GM21447 (cell line): Measurements from ENCODE around the gene SSNA1.

Source experiments
- ATAC-seq: cut with Tn5 transposase; IDR thresholded peaks from one replicate; pipeline ENCODE4 v1.9.1; 2021; ENCODE audit not compliant: unreplicated experiment

SSNA1 gene

DNA sequence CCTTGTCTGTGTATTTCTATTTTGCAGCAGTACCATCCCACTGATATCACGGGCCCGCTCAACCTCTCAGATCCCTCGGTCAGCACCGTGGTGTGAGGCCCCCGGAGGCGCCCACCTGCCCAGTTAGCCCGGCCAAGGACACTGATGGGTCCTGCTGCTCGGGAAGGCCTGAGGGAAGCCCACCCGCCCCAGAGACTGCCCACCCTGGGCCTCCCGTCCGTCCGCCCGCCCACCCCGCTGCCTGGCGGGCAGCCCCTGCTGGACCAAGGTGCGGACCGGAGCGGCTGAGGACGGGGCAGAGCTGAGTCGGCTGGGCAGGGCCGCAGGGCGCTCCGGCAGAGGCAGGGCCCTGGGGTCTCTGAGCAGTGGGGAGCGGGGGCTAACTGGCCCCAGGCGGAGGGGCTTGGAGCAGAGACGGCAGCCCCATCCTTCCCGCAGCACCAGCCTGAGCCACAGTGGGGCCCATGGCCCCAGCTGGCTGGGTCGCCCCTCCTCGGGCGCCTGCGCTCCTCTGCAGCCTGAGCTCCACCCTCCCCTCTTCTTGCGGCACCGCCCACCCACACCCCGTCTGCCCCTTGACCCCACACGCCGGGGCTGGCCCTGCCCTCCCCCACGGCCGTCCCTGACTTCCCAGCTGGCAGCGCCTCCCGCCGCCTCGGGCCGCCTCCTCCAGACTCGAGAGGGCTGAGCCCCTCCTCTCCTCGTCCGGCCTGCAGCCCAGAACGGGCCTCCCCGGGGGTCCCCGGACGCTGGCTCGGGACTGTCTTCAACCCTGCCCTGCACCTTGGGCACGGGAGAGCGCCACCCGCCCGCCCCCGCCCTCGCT, 20.5 kb upstream of the SSNA1 start:
- ATAC-seq: no peak

DNA sequence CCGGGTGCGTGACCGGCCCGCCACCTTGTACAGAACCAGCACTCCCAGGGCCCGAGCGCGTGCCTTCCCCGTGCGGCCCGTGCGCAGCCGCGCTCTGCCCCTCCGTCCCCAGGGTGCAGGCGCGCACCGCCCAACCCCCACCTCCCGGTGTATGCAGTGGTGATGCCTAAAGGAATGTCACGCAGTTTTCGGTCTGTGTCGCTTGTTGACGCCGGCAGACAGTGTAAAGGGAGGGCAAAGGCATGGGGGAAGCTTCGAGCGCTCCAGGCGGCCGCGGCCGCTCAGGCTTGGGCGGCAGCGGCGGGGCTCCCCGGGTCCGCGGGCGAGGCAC, 19.9 kb upstream of the SSNA1 start:
- ATAC-seq: no peak

GRCh38 chr9:137168904-137169856, 19.3 kb upstream of the SSNA1 start:
- ATAC-seq: no peak

GRCh38 chr9:137169896-137170358, 18.5 kb upstream of the SSNA1 start, which contains the start of gene LRRC26:
LRRC26 (minus strand) TSS chr9:137170051; CDS start chr9:137169943, 108 bp downstream.
- no peak for ATAC-seq

- no peak for ATAC-seq
Measured at GRCh38 chr9:137170486-137171148, 17.9 kb upstream of the SSNA1 start.

DNA sequence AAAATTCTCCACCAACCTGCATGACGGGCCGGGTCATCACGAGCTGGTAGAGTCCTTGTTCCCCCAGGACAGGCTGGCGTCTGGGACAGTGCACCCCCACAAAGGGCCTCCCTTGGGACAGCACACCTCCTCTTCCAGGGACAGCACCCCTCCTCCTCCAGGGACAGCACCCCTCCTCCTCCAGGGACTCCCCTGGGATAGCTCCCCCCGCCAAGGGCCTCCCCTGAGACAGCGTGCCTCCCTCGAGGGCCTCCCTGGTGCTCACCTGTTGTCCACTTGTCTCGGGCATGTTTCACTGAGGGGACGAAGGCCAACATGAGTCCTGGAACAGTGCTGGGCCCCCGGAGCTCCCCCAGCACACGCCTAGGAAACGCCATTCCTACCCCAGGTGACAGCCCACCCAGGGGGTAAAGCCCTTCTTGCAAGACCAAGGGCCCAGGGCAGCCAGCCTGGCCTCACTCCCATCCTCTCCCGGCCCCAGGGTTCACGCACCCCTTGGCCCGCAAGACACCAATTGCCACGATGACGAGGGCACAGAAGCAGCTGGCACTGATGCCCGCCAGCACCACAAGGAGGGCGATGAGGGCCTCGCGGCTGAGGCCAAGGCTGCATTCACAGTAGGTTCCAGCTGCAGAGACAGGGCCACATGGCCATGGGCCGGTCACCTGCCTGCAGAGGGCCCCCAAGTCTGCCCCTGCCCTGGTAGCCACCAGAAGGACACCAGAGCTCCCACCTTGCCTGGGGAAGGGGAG, 17.2 kb upstream of the SSNA1 start:
- ATAC-seq: no peak

DNA sequence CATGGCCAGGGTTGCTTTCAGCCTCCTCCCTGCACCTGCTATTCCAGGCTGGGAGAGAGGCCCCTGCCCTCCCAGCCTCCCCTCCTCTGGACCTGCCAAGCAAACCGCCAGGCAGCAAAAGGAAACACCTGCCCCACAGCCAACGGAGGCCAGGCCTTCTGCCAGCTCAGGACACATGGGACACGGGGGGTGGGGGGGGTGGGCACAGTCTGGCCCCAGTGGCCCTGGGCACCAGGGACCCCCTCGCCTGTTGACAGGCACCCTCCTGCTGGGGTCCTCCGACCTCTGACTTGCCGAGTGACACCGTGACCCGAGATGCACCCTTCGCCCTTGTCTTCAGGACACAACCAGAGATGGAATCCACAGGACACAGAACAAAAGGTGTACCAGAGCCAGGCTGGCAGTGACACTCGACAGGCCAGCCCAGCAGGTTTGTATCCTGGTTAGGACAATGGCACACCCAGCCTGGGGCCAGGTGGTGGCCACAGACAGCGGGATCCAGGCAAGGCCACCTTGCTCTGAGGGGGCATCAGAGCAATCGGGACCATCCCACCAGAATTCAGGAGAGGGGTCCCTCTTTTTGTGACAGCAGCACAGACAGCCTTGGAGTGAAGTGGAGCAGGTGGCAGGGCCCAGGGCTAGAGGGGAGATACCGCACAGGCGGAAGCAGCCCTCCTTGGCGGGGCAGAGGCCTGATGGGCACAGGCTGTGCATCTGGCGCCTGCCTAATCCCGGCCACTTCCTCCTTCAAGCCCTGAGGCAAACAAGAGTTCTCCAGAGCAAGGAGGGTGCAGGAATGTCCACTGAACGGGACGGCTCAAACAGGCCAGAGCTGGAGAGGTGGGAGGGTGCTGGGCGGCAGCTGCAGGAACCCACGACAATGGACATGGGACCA, 15.3 kb upstream of the SSNA1 start:
- ATAC-seq: no peak

DNA sequence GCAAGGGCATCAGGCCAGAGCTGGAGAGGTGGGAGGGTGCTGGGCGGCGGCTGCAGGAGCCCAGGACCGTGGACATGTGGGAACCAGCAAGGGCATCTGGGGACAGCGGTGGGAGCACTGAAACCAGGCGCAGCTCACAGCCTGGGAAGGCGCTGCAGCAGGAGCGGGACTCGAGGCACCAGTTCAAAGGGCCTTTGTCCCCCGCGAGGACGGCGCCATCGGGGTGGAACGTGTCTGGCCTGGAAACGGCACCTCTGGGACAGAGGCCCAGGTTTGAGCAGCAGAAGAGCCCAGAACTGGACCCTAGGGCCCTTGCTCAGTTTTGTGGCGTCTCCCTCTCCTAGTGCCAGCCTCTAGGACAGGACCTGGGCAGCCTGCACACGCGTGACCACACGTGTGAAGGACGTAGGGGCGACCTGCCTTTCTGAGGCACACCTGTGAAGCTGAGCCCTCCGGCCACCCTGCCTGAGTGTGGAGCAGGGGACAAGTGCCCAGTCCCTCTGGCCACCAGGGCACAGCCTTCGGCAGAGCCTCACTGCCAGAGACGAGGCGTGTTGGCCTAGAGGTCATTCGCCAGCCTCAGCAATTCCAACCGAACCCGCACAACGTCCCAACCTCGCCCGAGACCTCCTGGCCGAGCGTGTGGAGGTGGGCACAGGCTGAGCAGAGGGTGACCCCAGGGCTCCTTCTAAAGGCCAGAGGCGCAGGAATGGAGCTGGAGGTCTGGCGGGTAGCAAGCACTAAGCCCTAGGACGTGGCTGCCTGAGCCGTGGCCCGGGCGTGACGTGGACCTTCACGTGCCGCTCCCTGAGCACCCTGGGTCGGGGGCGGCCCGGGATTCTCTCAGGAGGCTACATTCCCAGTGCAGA, 14.4 kb upstream of the SSNA1 start:
- no peak for ATAC-seq

DNA sequence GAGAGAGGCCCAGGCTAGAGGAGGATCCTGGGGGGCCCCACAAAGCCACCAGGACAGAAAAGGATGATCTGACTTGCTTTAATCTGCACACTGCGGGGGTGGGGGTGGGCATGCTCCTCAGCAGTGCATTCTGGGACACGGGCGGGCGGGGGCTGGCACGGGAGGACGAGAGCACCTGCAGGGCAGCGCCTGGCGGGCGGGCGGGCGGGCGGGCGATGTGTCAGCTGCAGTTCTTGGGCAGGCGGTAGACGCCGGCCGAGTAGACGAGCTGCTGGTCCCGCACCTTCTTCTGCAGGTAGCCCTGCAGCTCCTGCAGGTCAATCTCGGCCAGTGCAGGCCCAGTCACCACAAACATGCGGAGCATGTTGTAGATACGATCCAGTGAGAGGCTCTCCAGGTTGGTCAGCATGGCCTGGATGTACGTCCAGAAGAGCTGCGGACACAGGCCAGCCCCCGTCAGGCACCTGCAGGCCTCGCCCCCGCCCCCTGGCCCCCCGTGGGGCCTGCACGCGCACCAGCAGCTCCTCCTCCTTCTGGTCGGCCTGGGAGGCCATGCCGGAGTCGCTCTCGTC, 13.7 kb upstream of the SSNA1 start:
- ATAC-seq: no peak

- ATAC-seq: no peak
Measured at GRCh38 chr9:137175345-137175961, 13.0 kb upstream of the SSNA1 start.

- no peak for ATAC-seq
Measured at GRCh38 chr9:137176302-137177182, 11.9 kb upstream of the SSNA1 start.

DNA sequence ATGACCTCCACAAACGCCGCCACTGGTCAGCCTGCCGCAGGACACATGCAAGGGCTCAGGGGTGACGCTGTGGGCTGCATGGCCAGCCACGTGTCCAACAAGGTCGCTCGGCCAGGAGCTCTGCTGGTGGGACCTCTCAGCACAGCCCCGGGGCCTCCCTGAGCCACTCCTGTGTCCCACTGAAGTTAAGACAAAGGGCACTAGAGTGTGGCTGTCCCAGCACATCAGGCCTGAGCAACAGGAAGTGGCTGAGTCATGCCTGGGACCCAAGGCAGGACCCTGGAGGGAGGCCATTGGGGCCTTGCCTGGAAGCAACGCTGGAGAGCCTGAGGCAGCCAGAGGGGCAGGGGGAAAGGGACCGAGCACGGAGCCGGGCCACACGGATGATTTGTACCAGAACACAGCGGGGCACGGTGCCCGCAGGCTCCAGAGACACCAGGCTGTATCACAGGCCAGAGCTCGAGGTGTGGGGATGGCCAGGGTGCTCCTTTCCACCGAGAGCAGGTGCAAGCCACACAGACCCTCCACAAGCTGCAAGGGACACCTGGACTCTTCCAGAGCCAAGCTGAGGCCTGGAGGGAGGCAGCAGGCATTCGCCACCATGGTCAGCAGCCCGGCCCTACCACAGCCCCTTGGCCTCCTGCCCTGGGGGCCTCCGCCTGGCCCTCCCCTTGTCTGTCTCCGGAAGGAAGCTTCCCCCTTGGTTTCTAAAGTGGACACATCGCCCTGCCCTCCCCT, 10.1 kb upstream of the SSNA1 start:
- ATAC-seq: no peak

DNA sequence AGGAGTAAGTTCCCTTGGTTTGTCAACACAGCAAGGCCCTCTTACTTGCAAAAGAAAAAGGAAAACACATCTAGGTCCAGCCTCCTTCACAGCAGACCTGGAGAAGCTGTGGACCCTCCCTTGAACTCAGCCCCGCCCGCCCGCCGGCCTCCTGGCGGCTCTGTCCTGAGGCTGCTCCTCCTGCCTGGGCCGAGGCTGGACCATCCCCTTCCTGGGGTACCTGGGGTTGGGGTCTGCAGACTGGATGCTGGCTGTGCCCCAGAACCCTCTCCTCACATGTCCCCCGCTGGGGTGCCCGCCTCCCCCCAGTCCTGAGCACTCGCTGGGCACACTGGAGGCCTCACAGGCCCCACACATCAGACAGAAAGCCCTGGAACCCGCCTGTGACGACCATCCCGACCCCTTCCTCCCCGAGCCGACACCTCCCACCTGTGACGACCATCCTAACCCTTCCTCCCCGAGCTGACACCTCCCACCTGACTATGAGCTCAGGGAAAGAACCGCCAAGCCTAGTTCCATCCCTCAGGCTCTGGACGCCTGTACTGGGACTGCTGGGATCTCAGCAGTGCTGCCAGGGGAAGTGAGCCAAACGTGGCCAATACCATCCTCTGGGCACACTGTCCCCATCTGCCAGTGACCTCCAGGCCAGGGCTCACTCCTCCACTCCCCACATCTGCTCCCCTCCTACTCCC, 9.4 kb upstream of the SSNA1 start:
- ATAC-seq: no peak

DNA sequence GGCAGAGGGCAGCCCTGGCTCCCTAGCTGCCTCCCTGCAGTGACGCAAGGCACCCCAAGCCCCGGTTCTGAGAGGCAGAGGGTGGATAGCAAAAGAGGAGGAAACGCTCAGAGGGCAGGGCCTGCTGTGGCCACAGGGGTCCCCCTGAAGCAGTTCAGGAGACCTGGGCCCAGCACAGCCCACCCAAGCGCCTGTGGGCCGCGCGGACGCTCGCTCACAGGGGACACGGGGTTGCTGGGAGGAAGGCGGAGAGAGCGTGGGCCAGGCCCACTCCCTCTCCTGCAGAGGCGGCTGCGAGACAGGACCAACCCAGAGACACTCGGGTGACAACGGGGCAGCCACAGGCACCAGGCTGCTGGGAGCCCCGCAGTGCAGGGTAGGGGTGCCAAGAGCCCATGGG, 8.7 kb upstream of the SSNA1 start:
- no peak for ATAC-seq

DNA sequence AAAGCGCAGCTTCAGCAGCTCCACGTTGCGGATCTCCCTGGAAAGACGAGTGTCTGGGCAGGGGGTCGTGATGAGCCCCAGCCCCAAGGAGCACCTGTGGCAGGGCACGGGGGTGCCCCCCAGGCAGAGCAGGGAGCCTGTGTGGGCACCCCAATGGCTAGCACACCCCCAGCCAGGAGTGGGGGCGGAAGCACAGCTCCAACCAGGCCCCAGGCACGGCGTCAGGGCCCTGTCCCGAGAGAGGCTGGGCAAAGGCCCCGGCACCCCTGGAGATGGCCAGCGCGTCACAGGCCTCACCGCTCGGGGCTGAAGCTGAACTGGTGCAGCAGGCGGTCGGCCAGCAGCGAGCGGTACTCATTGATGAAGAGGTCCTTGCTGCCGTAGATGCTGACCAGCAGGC, 8.0 kb upstream of the SSNA1 start:
- no peak for ATAC-seq

GRCh38 chr9:137181680-137182079, 6.8 kb upstream of the SSNA1 start:
- no peak for ATAC-seq
